Measurements from ENCODE around the gene NR6A1. TPM values are rescaled to one million over a fixed set of nuclear protein-coding genes. Genes with fewer than 3 reads are reported as not detected.

Gene NR6A1
- total and polyA plus RNA-seq, 2 of the 8 experiments (the other 6 are each of a cell fraction or from before 2014, with no cell fraction given) = 93.2 to 237 TPM

DNA sequence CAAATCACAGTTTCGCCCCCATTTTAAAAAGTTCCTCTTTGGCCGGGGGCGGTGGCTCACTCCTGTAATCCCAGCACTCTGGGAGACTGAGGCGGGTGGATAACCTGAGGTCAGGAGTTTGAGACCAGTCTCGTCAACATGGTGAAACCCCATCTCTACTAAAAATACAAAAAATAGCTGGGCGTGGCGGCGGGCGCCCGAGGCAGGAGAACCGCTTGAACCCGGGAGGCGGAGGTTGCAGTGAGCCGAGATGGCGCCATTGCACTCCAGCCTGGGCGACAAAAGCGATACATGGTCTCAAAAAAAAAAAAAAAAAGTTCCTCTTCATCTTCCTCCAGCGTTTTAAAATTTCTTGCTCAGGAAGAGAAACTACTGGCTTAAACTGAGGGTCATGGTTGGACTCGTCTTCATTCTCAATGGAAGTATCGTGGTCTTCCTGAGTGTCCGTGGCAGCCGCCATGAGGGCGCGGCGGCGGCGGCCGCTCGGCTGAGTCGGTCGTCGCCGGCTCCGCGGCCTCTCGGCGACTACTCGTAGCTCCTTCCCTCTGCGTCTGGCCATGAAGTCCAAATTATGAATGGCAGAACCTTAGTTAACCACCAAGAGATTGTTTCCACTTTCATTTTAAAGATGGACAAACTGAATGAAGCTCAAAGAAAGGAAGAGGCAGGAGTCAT is 171.9 kb downstream of the NR6A1 start:
- peaks cover 0 to 78% of the 10 kb centered on the region in 2 experiments; a peak in 3 of 4 replicates for H3K79me2 ChIP-seq (ENCODE audit: control insufficient read depth in 1 of 2, insufficient read depth in 2 of 2, low read length in 2 of 2)

More for the DNA sequence above, 171.9 kb downstream of the NR6A1 start:
- no peak for TF ChIP-seq BCL11A (IDR thresholded peaks at IDR 0.05; ENCODE audit: low read depth in 2 of 2, low read length in 2 of 2)
- TF ChIP-seq TAF1 (IDR thresholded peaks at IDR 0.05; ENCODE audit: low read depth, low read length) = no peak
- FAIRE-seq (no peak), DNase-seq (ENCODE audit: low read depth in 1 of 2, low spot score in 2 of 2) (no peak)
- no peak overlapping the region for H3K4me2 ChIP-seq (ENCODE audit: insufficient read depth in 1 of 2, low read depth in 2 of 2, low read length in 2 of 2)
- no peak overlapping the region for H3K56ac ChIP-seq (replicated peaks; ENCODE audit: insufficient read length, low read depth, low read length)
- CTCF ChIA-PET (ENCODE audit: partially characterized antibody) = interaction anchor here (0.6 to 7.7 kb wide), 3 partner anchors 16 to 117 kb away, joined by 3 to 88 read pairs (median 21); no protein-coding TSS in a partner anchor
- no peak overlapping the region for H2BK12ac ChIP-seq (ENCODE audit: low read depth, low read length)
- no peak overlapping the region for H3K27ac ChIP-seq (ENCODE audit: low read depth, low read length)
- H3K18ac ChIP-seq (ENCODE audit: extremely low read depth, low read length) = peak overlapping the region; percentile 76; the same call in 1 of the 2 replicates
- H3K4ac ChIP-seq (replicated peaks; ENCODE audit: insufficient read length, low read depth, low read length) = no peak overlapping the region
- no peak overlapping the region for H3K4me3 ChIP-seq (ENCODE audit: extremely low read depth in 1 of 4, insufficient read depth in 2 of 4, low read depth in 3 of 4, low read length in 4 of 4)
- POLR2A ChIA-PET (ENCODE audit: partially characterized antibody) = interaction anchor here (0.5 to 0.6 kb wide), 2 partner anchors 125 to 263 kb away, joined by 3 to 4 read pairs; partner anchors contain the start of gene ARPC5L
- H3K27me3 ChIP-seq (replicated peaks in 1 of 4; ENCODE audit: control insufficient read depth in 3 of 4, extremely low read depth in 1 of 4, insufficient read depth in 3 of 4, low read length in 3 of 4) = no peaks in the 10 kb centered on the region
- no peaks in the 10 kb centered on the region for H3K9me3 ChIP-seq (ENCODE audit: insufficient read depth in 2 of 2, low read depth in 1 of 2, low read length in 1 of 2)
- no peak overlapping the region for H3K9ac ChIP-seq (replicated peaks in 1 of 4; ENCODE audit: extremely low read depth in 1 of 4, low read depth in 3 of 4, low read length in 3 of 4)
- no peaks in the 10 kb centered on the region for H3K23me2 ChIP-seq (ENCODE audit: low read depth, low read length)
- H4K91ac ChIP-seq (replicated peaks; ENCODE audit: insufficient read length, low read length) = no peak overlapping the region
- H2AK5ac ChIP-seq (ENCODE audit: low read depth, low read length) = 0 out of 2 replicates have a peak overlapping the region, but pooled peaks have one; percentile 57
- H2BK20ac ChIP-seq (ENCODE audit: low read length) = no peak overlapping the region
- H3K79me1 ChIP-seq (ENCODE audit: low read depth, low read length) = no peaks in the 10 kb centered on the region; the same call in 1 of the 2 replicates
- no peak overlapping the region for H2BK120ac ChIP-seq (replicated peaks; ENCODE audit: low read depth, low read length)
- H2BK5ac ChIP-seq (ENCODE audit: low read depth, low read length) = no peak overlapping the region
- 96% methylated on average over 29 of the region's 39 CpGs; no CpG with 5 or more reads in 1 of the 2 experiments for WGBS, 2 experiments (ENCODE audit: extremely low coverage in 1 of 2, insufficient coverage in 1 of 2, insufficient read length in 1 of 2, insufficient replicate concordance in 2 of 2, low coverage in 1 of 2, low lambda C conversion rate in 2 of 2, missing lambda C conversion rate in 1 of 2)
- peak overlapping the region; percentile 33 for H4K5ac ChIP-seq (ENCODE audit: insufficient read length, low read depth, low read length)
- no peak overlapping the region for H2BK15ac ChIP-seq (ENCODE audit: low read length)
- peaks cover 2 to 19% (median 11%) of the 10 kb centered on the region in 4 experiments; a peak in 6 of 7 replicates for H3K4me1 ChIP-seq (replicated peaks in 1 of 4; ENCODE audit: control insufficient read depth in 3 of 4, insufficient read depth in 4 of 4, low read length in 3 of 4)
- no peak overlapping the region for H3K14ac ChIP-seq (ENCODE audit: insufficient read length)
- H2AFZ ChIP-seq (ENCODE audit: low read length) = no peak overlapping the region
- no peaks in the 10 kb centered on the region for H3K36me3 ChIP-seq (ENCODE audit: control insufficient read depth in 2 of 4, insufficient read depth in 4 of 4, low read length in 3 of 4)
- no peaks in the 10 kb centered on the region for H4K20me1 ChIP-seq (replicated peaks in 1 of 2; ENCODE audit: control insufficient read depth in 1 of 2, insufficient read depth in 2 of 2, low read length in 2 of 2)
- H4K8ac ChIP-seq (ENCODE audit: extremely low read depth, insufficient read depth, low read length) = no peak overlapping the region
- no peak overlapping the region for H3K23ac ChIP-seq (ENCODE audit: insufficient read length)

Measured in H1 (cell line).